Endothelial cell of umbilical vein (primary cell): Measurements from ENCODE around the gene SPAG16. TPM values are rescaled to one million over a fixed set of nuclear protein-coding genes. Genes with fewer than 3 reads are reported as not detected.

Source experiments
- BruUV-seq: library from RNA; stranded (reverse); fragments of 400-500 nt; replicated peaks from 2 replicates; lab custom pipeline; 2021; lab: Mats Ljungman, UMichigan
- CTCF ChIA-PET: fragments of 300-600, 350-600 bp; sonication (Branson Sonifier 250); formaldehyde crosslinking; loops from one replicate; lab custom pipeline; 2021; ENCODE audit warnings: antibody characterized with exemption, inconsistent platforms; lab: Charles Lee
- POLR2A ChIA-PET: fragments of 300-600, 350-600 bp; sonication (Branson Sonifier 250); formaldehyde crosslinking; loops from one replicate; lab custom pipeline; 2021; ENCODE audit warnings: antibody characterized with exemption, inconsistent platforms; lab: Charles Lee
- DNase-seq: peaks from one replicate; pipeline ENCODE4 v3.0.0-alpha.2; 2011; ENCODE audit warnings: low read depth, low spot score
- FAIRE-seq: peaks from 2 replicates; lab custom pipeline; 2011; peaks lifted over from hg19 to GRCh38; lab: Jason Lieb, UNC
- H2AFZ ChIP-seq: 2 replicates; pipeline ENCODE4 v1.6.0; 2012; ENCODE audit warnings: low read depth, low read length, control low read depth, inconsistent platforms
- H3K27ac ChIP-seq: 2 replicates; pipeline ENCODE4 v1.5.1; 2011; ENCODE audit warnings: low read depth, mild to moderate bottlenecking, control low read depth, low read length, moderate library complexity; ENCODE audit not compliant: insufficient read depth
- H3K27me3 ChIP-seq, 2 experiments: 2 replicates each; pipeline versions ENCODE4 v1.6.0 to v1.6.1; 2011; ENCODE audit warnings: low read length in 2 of 2, mixed read lengths in 1 of 2; ENCODE audit not compliant: control insufficient read depth in 2 of 2, insufficient read depth in 2 of 2
- H3K36me3 ChIP-seq, 2 experiments: 2 replicates in 1 of 2; 3 replicates in 1 of 2; pipeline ENCODE4 v1.5.1; 2011; ENCODE audit warnings: low read length in 2 of 2, mild to moderate bottlenecking in 1 of 2, moderate library complexity in 1 of 2; ENCODE audit not compliant: control insufficient read depth in 2 of 2, insufficient read depth in 2 of 2; ENCODE audit errors: extremely low read depth in 1 of 2
- H3K4me1 ChIP-seq: 3 replicates; pipeline ENCODE4 v1.5.1; 2011; ENCODE audit warnings: mild to moderate bottlenecking, low read length; ENCODE audit not compliant: control insufficient read depth, insufficient read depth; ENCODE audit errors: extremely low read depth
- H3K4me2 ChIP-seq: 2 replicates; pipeline ENCODE4 v1.6.1; 2011; ENCODE audit warnings: low read length, control low read depth, mixed read lengths; ENCODE audit not compliant: insufficient read depth
- H3K4me3 ChIP-seq, 3 experiments: fragments of 200-600 bp in 1 of 3; sonication (generic), shearing (Covaris generic) in 1 of 3; replicated peaks in 1 of 3; 2 replicates each; pipeline ENCODE4 v1.5.1; 2011 to 2016; ENCODE audit warnings: control low read depth in 3 of 3, low read length in 3 of 3, mild to moderate bottlenecking in 2 of 3, inconsistent platforms in 1 of 3, low read depth in 1 of 3, moderate library complexity in 1 of 3; ENCODE audit not compliant: insufficient read depth in 1 of 3
- H3K79me2 ChIP-seq: 2 replicates; pipeline ENCODE4 v1.6.0; 2012; ENCODE audit warnings: low read length, inconsistent platforms; ENCODE audit not compliant: control insufficient read depth, insufficient read depth
- H3K9ac ChIP-seq: replicated peaks from 2 replicates; pipeline ENCODE3; 2011; ENCODE audit warnings: low read length, control low read depth; ENCODE audit not compliant: insufficient read depth; ENCODE audit errors: extremely low read depth
- H3K9me1 ChIP-seq: replicated peaks from 3 replicates; pipeline ENCODE4 v1.6.0; 2011; ENCODE audit warnings: mild to moderate bottlenecking, low read length; ENCODE audit not compliant: control insufficient read depth, insufficient read depth; ENCODE audit errors: extremely low read depth
- H3K9me3 ChIP-seq: replicated peaks from 2 replicates; pipeline ENCODE4 v1.5.1; 2012; ENCODE audit warnings: low read length, inconsistent platforms; ENCODE audit not compliant: control insufficient read depth, insufficient read depth
- H4K20me1 ChIP-seq: replicated peaks from 2 replicates; pipeline ENCODE3; 2011; ENCODE audit warnings: mild to moderate bottlenecking, low read length; ENCODE audit not compliant: control insufficient read depth, insufficient read depth; ENCODE audit errors: extremely low read depth
- CTCF ChIP-seq, 2 donors: IDR thresholded peaks; 1 replicate in 1 of 2; 2 replicates in 1 of 2; pipeline ENCODE4 v1.5.1; 2011; ENCODE audit warnings: low read length in 2 of 2, mild to moderate bottlenecking in 2 of 2, moderate library complexity in 2 of 2, control low read depth in 1 of 2, inconsistent platforms in 1 of 2, low read depth in 1 of 2; ENCODE audit not compliant: insufficient read depth in 1 of 2; ENCODE audit errors: extremely low read depth in 1 of 2
- EZH2 ChIP-seq: IDR thresholded peaks from 2 replicates; pipeline ENCODE4 v1.6.1; 2012; ENCODE audit warnings: borderline replicate concordance, low read depth, mild to moderate bottlenecking, moderate library complexity, low read length, inconsistent platforms; ENCODE audit not compliant: severe bottlenecking
- FOS ChIP-seq: IDR thresholded peaks from 2 replicates; pipeline ENCODE4 v1.6.1; 2011; ENCODE audit warnings: mild to moderate bottlenecking, low read length, moderate library complexity, borderline replicate concordance; ENCODE audit not compliant: insufficient read depth
- GATA2 ChIP-seq: IDR thresholded peaks from 2 replicates; pipeline ENCODE4 v1.7.0; 2011; ENCODE audit warnings: low read depth, mild to moderate bottlenecking, moderate library complexity, mixed read lengths, low read length; ENCODE audit not compliant: insufficient read length, insufficient read depth
- JUN ChIP-seq: IDR thresholded peaks from 2 replicates; pipeline ENCODE4 v1.6.1; 2011; ENCODE audit warnings: borderline replicate concordance, low read depth; ENCODE audit not compliant: insufficient read length, insufficient read depth
- MAX ChIP-seq: IDR thresholded peaks from 2 replicates; pipeline ENCODE4 v1.6.1; 2011; ENCODE audit not compliant: insufficient read depth, insufficient read length
- MYC ChIP-seq: IDR thresholded peaks from one replicate; pipeline ENCODE4 v1.6.1; 2011; ENCODE audit warnings: mild to moderate bottlenecking, low read depth, low read length
- POLR2A ChIP-seq: IDR thresholded peaks from 2 replicates; pipeline ENCODE4 v1.6.1; 2012; ENCODE audit warnings: low read depth, mild to moderate bottlenecking, control low read depth, low read length
- POLR2AphosphoS5 ChIP-seq: IDR thresholded peaks from 2 replicates; pipeline ENCODE4 v1.6.1; 2012; ENCODE audit warnings: low read depth, mild to moderate bottlenecking, control low read depth, low read length, moderate library complexity; ENCODE audit not compliant: insufficient read depth
- dilution Hi-C: fragments of 300-500 bp; cut with MboI; formaldehyde crosslinking; loops from one replicate; pipeline ENCODE4 v1.15.0; 2019; ENCODE audit warnings: low sequenced_read_pairs; ENCODE audit not compliant: extremely low pct_ligation_motif_present
- intact Hi-C: fragments of 100-400 bp; cut with micrococcal nuclease; formaldehyde crosslinking; loops from one replicate; pipeline ENCODE4 v1.10.0; 2022
- polyA plus RNA-seq, 4 experiments: library from polyadenylated mRNA; depleted of rRNA in 3 of 4; stranded (reverse) in 3 of 4; unstranded in 1 of 4; fragments of >200 nt; gene quantifications; 2 replicates each; pipeline versions ENCODE4 v1.2.1 to v1.2.3, GENCODE V29; 2011 to 2012; ENCODE audit warnings: missing spikeins in 1 of 4
- total RNA-seq: library from RNA; stranded (reverse); gene quantifications from 2 replicates; pipeline ENCODE4 v1.2.3, GENCODE V29; 2021

SPAG16 gene
- total and polyA plus RNA-seq, 2 donors (not counting 3 experiments of a cell fraction or from before 2014, with no cell fraction given): 4.0 to 7.7 TPM

GRCh38 chr2:213271947-213272346, 12.3 kb upstream of the SPAG16 start:
- TF ChIP-seq EZH2 (no peak), POLR2AphosphoS5 (no peak), GATA2 (no peak), JUN (no peak)
- no peaks in the 10 kb centered on the region for H3K36me3 ChIP-seq
- H3K9me3 ChIP-seq: no peaks in the 10 kb centered on the region
- H3K4me2 ChIP-seq: no peak overlapping the region
- dilution Hi-C loops (no loop called here), intact Hi-C loops (no loop called here)
- FAIRE-seq: no peak
- BruUV-seq: no TSS peak
- H3K9me1 ChIP-seq: no peaks in the 10 kb centered on the region
- no peaks in the 10 kb centered on the region for H4K20me1 ChIP-seq
- POLR2A ChIA-PET: no interaction called here
- H3K4me1 ChIP-seq: no peaks in the 10 kb centered on the region
- DNase-seq: no peak
- CTCF ChIA-PET: no interaction called here
- H3K79me2 ChIP-seq: no peaks in the 10 kb centered on the region
- no peak overlapping the region for H2AFZ ChIP-seq
- peaks cover 3 to 12% of the 10 kb centered on the region in 2 experiments for H3K27me3 ChIP-seq
- no peak overlapping the region for H3K9ac ChIP-seq
- no peak overlapping the region for H3K4me3 ChIP-seq
- no peak overlapping the region for H3K27ac ChIP-seq

GRCh38 chr2:213274143-213274542, 10.1 kb upstream of the SPAG16 start:
- intact Hi-C loops: no loop called here
- dilution Hi-C loops: no loop called here
- no peaks in the 10 kb centered on the region for H3K4me1 ChIP-seq
- peaks cover 3 to 12% of the 10 kb centered on the region in 2 experiments for H3K27me3 ChIP-seq
- FAIRE-seq: no peak
- H3K36me3 ChIP-seq: no peaks in the 10 kb centered on the region
- no peak overlapping the region for H3K4me2 ChIP-seq
- POLR2A ChIA-PET: no interaction called here
- H3K9me1 ChIP-seq: no peaks in the 10 kb centered on the region
- no peaks in the 10 kb centered on the region for H3K9me3 ChIP-seq
- no peaks in the 10 kb centered on the region for H4K20me1 ChIP-seq
- no peak overlapping the region for H3K9ac ChIP-seq
- H3K27ac ChIP-seq: no peak overlapping the region
- TF ChIP-seq MAX (no peak), POLR2A (no peak), JUN (no peak), EZH2 (no peak), MYC (no peak), GATA2 (no peak), POLR2AphosphoS5 (no peak), CTCF (IDR thresholded peaks at IDR 0.05; ENCODE audit: extremely low read depth in 1 of 2, insufficient read depth in 1 of 2, low read depth in 1 of 2, low read length in 2 of 2) (no peak), FOS (no peak)
- H3K4me3 ChIP-seq: no peak overlapping the region
- DNase-seq: no peak
- CTCF ChIA-PET: no interaction called here
- BruUV-seq: no TSS peak
- no peaks in the 10 kb centered on the region for H3K79me2 ChIP-seq
- no peak overlapping the region for H2AFZ ChIP-seq
